IMR-90 (cell line): Measurements from ENCODE around the gene EVA1C. TPM values are rescaled to one million over a fixed set of nuclear protein-coding genes. Genes with fewer than 3 reads are reported as not detected.
A peak's percentile ranks its signal among the peaks of the same experiment; 100 is the strongest.

Experiments used
- ATAC-seq: fragments of 200-7000 bp; cut with Tn5 transposase; 2 replicates; pipeline ENCODE4 v1.9.1; 2020; ENCODE audit warnings: low read depth, mild to moderate bottlenecking, moderate library complexity
- BruUV-seq: library from RNA; stranded (reverse); fragments of 400-500 nt; replicated peaks from 2 replicates; lab custom pipeline; 2021; lab: Mats Ljungman, UMichigan
- CTCF ChIA-PET: fragments of 300-600 bp; formaldehyde crosslinking; extraction: SDS; loops from one replicate; lab custom pipeline; 2021; ENCODE audit warnings: antibody characterized with exemption; lab: Yijun Ruan, JAX
- POLR2A ChIA-PET: fragments of 300-600 bp; sonication (Branson Sonifier 250); formaldehyde crosslinking; loops from one replicate; lab custom pipeline; 2022; ENCODE audit warnings: antibody characterized with exemption; ENCODE audit not compliant: unreplicated experiment; lab: Charles Lee
- DNase-seq: peaks from one replicate; pipeline ENCODE4 v3.0.0; 2013
- H2AFZ ChIP-seq: replicated peaks from 2 replicates; pipeline ENCODE3; 2013; ENCODE audit warnings: low read length, mild to moderate bottlenecking; ENCODE audit not compliant: poor library complexity
- H2AK5ac ChIP-seq: 2 replicates; pipeline ENCODE4 v1.6.1; 2013; ENCODE audit warnings: low read depth, low read length, inconsistent platforms
- H2AK9ac ChIP-seq: replicated peaks from 2 replicates; pipeline ENCODE3; 2013; ENCODE audit warnings: mild to moderate bottlenecking, low read depth, low read length, moderate library complexity; ENCODE audit not compliant: poor library complexity
- H2BK120ac ChIP-seq: 2 replicates; pipeline ENCODE4 v1.6.1; 2013; ENCODE audit warnings: low read depth, low read length, inconsistent platforms
- H2BK15ac ChIP-seq: 3 replicates; pipeline ENCODE4 v1.6.1; 2013; ENCODE audit warnings: low read depth, low read length, inconsistent platforms
- H2BK20ac ChIP-seq: 2 replicates; pipeline ENCODE4 v1.6.1; 2013; ENCODE audit warnings: low read depth, mild to moderate bottlenecking, inconsistent platforms, low read length, moderate library complexity
- H2BK5ac ChIP-seq: 2 replicates; pipeline ENCODE4 v1.6.1; 2013; ENCODE audit warnings: mild to moderate bottlenecking, low read depth, low read length, inconsistent platforms; ENCODE audit not compliant: poor library complexity, severe bottlenecking
- H3K14ac ChIP-seq: replicated peaks from 2 replicates; pipeline ENCODE4 v1.6.1; 2013; ENCODE audit warnings: low read depth, low read length, inconsistent platforms
- H3K18ac ChIP-seq: 2 replicates; pipeline ENCODE4 v1.6.1; 2013; ENCODE audit warnings: low read depth, low read length, control low read depth
- H3K23ac ChIP-seq: 2 replicates; pipeline ENCODE4 v1.6.1; 2013; ENCODE audit warnings: low read depth, low read length, inconsistent platforms
- H3K27ac ChIP-seq: 2 replicates; pipeline ENCODE4 v1.5.1; 2013; ENCODE audit warnings: mild to moderate bottlenecking, control low read depth, low read length; ENCODE audit not compliant: insufficient read depth
- H3K27me3 ChIP-seq: 2 replicates; pipeline ENCODE4 v1.6.1; 2013; ENCODE audit warnings: low read length; ENCODE audit not compliant: control insufficient read depth, insufficient read depth
- H3K36me3 ChIP-seq: 2 replicates; pipeline ENCODE4 v1.6.1; 2013; ENCODE audit warnings: low read length, mixed read lengths; ENCODE audit not compliant: control insufficient read depth, insufficient read depth
- H3K4ac ChIP-seq: 2 replicates; pipeline ENCODE4 v1.6.1; 2013; ENCODE audit warnings: low read depth, low read length, inconsistent platforms
- H3K4me1 ChIP-seq: 2 replicates; pipeline ENCODE4 v1.6.1; 2013; ENCODE audit warnings: low read length, mixed read lengths; ENCODE audit not compliant: control insufficient read depth, insufficient read depth
- H3K4me2 ChIP-seq: 2 replicates; pipeline ENCODE4 v1.6.1; 2013; ENCODE audit warnings: low read depth, mild to moderate bottlenecking, control low read depth, low read length, moderate library complexity
- H3K4me3 ChIP-seq: 2 replicates; pipeline ENCODE4 v1.5.1; 2013; ENCODE audit warnings: low read depth, mild to moderate bottlenecking, control low read depth, low read length, moderate library complexity; ENCODE audit not compliant: insufficient read depth
- H3K56ac ChIP-seq: 2 replicates; pipeline ENCODE4 v1.6.1; 2013; ENCODE audit warnings: low read length, inconsistent platforms; ENCODE audit not compliant: insufficient read depth; ENCODE audit errors: extremely low read depth
- H3K79me1 ChIP-seq, 2 experiments: 2 replicates each; pipeline ENCODE4 v1.6.1; 2013; ENCODE audit warnings: low read length in 2 of 2, inconsistent platforms in 1 of 2, low read depth in 1 of 2
- H3K9ac ChIP-seq: 2 replicates; pipeline ENCODE4 v1.6.1; 2013; ENCODE audit warnings: low read depth, low read length, control low read depth
- H3K9me1 ChIP-seq: 2 replicates; pipeline ENCODE4 v1.6.1; 2013; ENCODE audit warnings: low read length, inconsistent platforms; ENCODE audit not compliant: insufficient read depth
- H3K9me3 ChIP-seq: 2 replicates; pipeline ENCODE4 v1.6.1; 2013; ENCODE audit warnings: low read length; ENCODE audit not compliant: control insufficient read depth, insufficient read depth
- H4K20me1 ChIP-seq: 2 replicates; pipeline ENCODE4 v1.6.1; 2013; ENCODE audit warnings: low read length, inconsistent platforms; ENCODE audit not compliant: insufficient read depth
- H4K5ac ChIP-seq: 2 replicates; pipeline ENCODE4 v1.6.1; 2013; ENCODE audit warnings: mild to moderate bottlenecking, low read depth, low read length, control low read depth
- H4K8ac ChIP-seq, 2 experiments: 2 replicates each; pipeline ENCODE4 v1.6.1; 2013; ENCODE audit warnings: low read depth in 2 of 2, low read length in 2 of 2, control low read depth in 1 of 2, inconsistent platforms in 1 of 2
- H4K91ac ChIP-seq: 2 replicates; pipeline ENCODE4 v1.6.1; 2013; ENCODE audit warnings: low read depth, low read length, inconsistent platforms; ENCODE audit not compliant: insufficient read depth
- CEBPB ChIP-seq: IDR thresholded peaks from 2 replicates; pipeline ENCODE4 v1.6.1; 2012; ENCODE audit warnings: low read depth, low read length, improper control_type of control experiment
- SMC3 ChIP-seq: fragments of 150-350 bp; IDR thresholded peaks from 2 replicates; pipeline ENCODE4 v1.6.1; 2016; ENCODE audit warnings: low read depth, mild to moderate bottlenecking, antibody characterized with exemption, low read length, moderate library complexity
- USF2 ChIP-seq: fragments of 150-350 bp; IDR thresholded peaks from 2 replicates; pipeline ENCODE4 v1.6.1; 2017; ENCODE audit warnings: mild to moderate bottlenecking, antibody characterized with exemption, low read length, low read depth
- WGBS, 2 experiments: methylation state at CpG; one replicate each; pipeline versions ENCODE4 v1.1.5 to v1.1.7; 2013; ENCODE audit warnings: missing lambda C conversion rate in 2 of 2; ENCODE audit not compliant: insufficient read length in 1 of 2; ENCODE audit errors: extremely low coverage in 2 of 2; 5-methylcytosine and 5-hydroxymethylcytosine counted together
- dilution Hi-C: fragments of 300-500 bp; cut with HindIII; formaldehyde crosslinking; loops from one replicate; pipeline ENCODE4 v1.14.3; 2018; ENCODE audit warnings: low sequenced_read_pairs; ENCODE audit not compliant: unreplicated experiment
- in situ Hi-C: fragments of 300-500 bp; cut with MboI; formaldehyde crosslinking; loops from 3 replicates; pipeline ENCODE4 v1.14.3; 2019; ENCODE audit warnings: low sequenced_read_pairs, inconsistent platforms, mixed read lengths
- intact Hi-C: fragments of 100-400 bp; cut with micrococcal nuclease; formaldehyde crosslinking; loops from 2 replicates; pipeline ENCODE4 v1.10.0; 2022
- polyA plus RNA-seq, 3 experiments: library from polyadenylated mRNA; depleted of rRNA; stranded (reverse); fragments of >200 nt; gene quantifications; 2 replicates each; pipeline ENCODE4 v1.2.3, GENCODE V29; 2012; ENCODE audit warnings: low replicate concordance in 1 of 3
- total RNA-seq: library from RNA; depleted of rRNA; stranded (reverse); fragments of >200 nt; gene quantifications from 2 replicates; pipeline ENCODE4 v1.2.3, GENCODE V29; 2012

EVA1C gene
- total and polyA plus RNA-seq, 2 of the 4 experiments (the other 2 are of a cell fraction): 0.72 to 1.1 TPM

- Histone ChIP-seq H2BK5ac (no peak overlapping the region), H3K4ac (no peak overlapping the region), H2BK20ac (no peak overlapping the region), H4K20me1 (no peaks in the 10 kb centered on the region), H3K4me2 (no peak overlapping the region), H3K9ac (no peak overlapping the region), H4K91ac (no peak overlapping the region), H3K18ac (no peak overlapping the region), H3K27me3 (no peaks in the 10 kb centered on the region; the same call in 1 of the 2 replicates), H3K9me3 (no peaks in the 10 kb centered on the region), H2AK9ac (no peak overlapping the region), H4K8ac (no peak overlapping the region), H2AK5ac (no peak overlapping the region), H2BK15ac (no peak overlapping the region), H4K5ac (no peak overlapping the region), H3K9me1 (no peaks in the 10 kb centered on the region), H2AFZ (no peak overlapping the region), H3K79me1 (no peaks in the 10 kb centered on the region), H3K27ac (peak overlapping the region; percentile 41; the same call in 1 of the 2 replicates), H3K4me3 (no peak overlapping the region), H3K23ac (no peak overlapping the region), H3K56ac (no peak overlapping the region), H2BK120ac (no peak overlapping the region), H3K4me1 (no peaks in the 10 kb centered on the region; the same call in 1 of the 2 replicates), H3K14ac (no peak overlapping the region), H3K36me3 (no peaks in the 10 kb centered on the region)
- intact Hi-C loops: no loop called here
- in situ Hi-C loops: no loop called here
- POLR2A ChIA-PET: no interaction called here
- TF ChIP-seq SMC3 (no peak), CEBPB (peak; percentile 21; the same call in 1 of the 2 replicates), USF2 (0 out of 2 replicates have a peak, but pooled peaks have one; percentile 6)
- CTCF ChIA-PET: no interaction called here
- ATAC-seq (peak; percentile 32; the same call in 1 of the 2 replicates), DNase-seq (peak; percentile 46)
- no CpG with 5 or more reads among the region's 4 CpGs for WGBS, 2 experiments
- dilution Hi-C loops: no loop called here
- no TSS peak for BruUV-seq
These were observed 142.5 kb downstream of the EVA1C start for GRCh38 chr21:32554832-32555638.
